ENCODE data around the gene PKD2. TPM values are rescaled to one million over a fixed set of nuclear protein-coding genes. Genes with fewer than 3 reads are reported as not detected.
"Not testable (repeated sequence)": the region's sequence is repeated elsewhere in the genome, so short reads cannot be mapped to it uniquely, and the experiment has no call there.

The PKD2 gene
- total RNA-seq, 1 donor from 2014 or later = 33.1 TPM

GRCh38 chr4:88021824-88022223 is 14.4 kb downstream of the PKD2 start:
- Histone ChIP-seq H3K4me1 (peaks cover 36% of the 10 kb centered on the region), H3K27ac (no peak overlapping the region), H3K9me3 (no peaks in the 10 kb centered on the region), H3K36me3 (peaks cover 0 to 19% of the 10 kb centered on the region in 2 donors), H3K27me3 (no peaks in the 10 kb centered on the region), H3K4me3 (no peak overlapping the region)
- no peak for DNase-seq (ENCODE audit: extremely low spot score in 2 of 2)
- intact Hi-C loops (cut with DNase I) = no loop called here
- TF ChIP-seq POLR2A (IDR thresholded peaks at IDR 0.05) = no peak
- no peak for TF ChIP-seq POLR2AphosphoS5 (IDR thresholded peaks at IDR 0.05; ENCODE audit: insufficient read depth in 1 of 2, low read depth in 1 of 2)
- no peak for TF ChIP-seq CTCF (IDR thresholded peaks at IDR 0.05)

GRCh38 chr4:88022289-88022688 is 14.9 kb downstream of the PKD2 start:
- intact Hi-C loops (cut with DNase I) = no loop called here
- Histone ChIP-seq H3K36me3 (peaks cover 0 to 19% of the 10 kb centered on the region in 2 donors), H3K4me1 (peaks cover 32% of the 10 kb centered on the region), H3K27me3 (no peaks in the 10 kb centered on the region), H3K4me3 (no peak overlapping the region), H3K27ac (no peak overlapping the region), H3K9me3 (no peaks in the 10 kb centered on the region)
- no peak for DNase-seq (ENCODE audit: extremely low spot score in 2 of 2)
- TF ChIP-seq CTCF (IDR thresholded peaks at IDR 0.05) (no peak), POLR2AphosphoS5 (IDR thresholded peaks at IDR 0.05; ENCODE audit: insufficient read depth in 1 of 2, low read depth in 1 of 2) (no peak), POLR2A (IDR thresholded peaks at IDR 0.05) (no peak)

- H3K9me3 ChIP-seq; intact Hi-C loops (cut with DNase I); H3K4me1 ChIP-seq; H3K27me3 ChIP-seq; H3K4me3 ChIP-seq; H3K27ac ChIP-seq; DNase-seq (ENCODE audit: extremely low spot score in 2 of 2): not testable (repeated sequence)
- peaks cover 0 to 14% of the 10 kb centered on the region in 2 donors for H3K36me3 ChIP-seq
These were observed 18.6 kb downstream of the PKD2 start for GRCh38 chr4:88025868-88026661.

GRCh38 chr4:88027611-88028608 is 20.5 kb downstream of the PKD2 start:
- Histone ChIP-seq H3K27ac (peak overlapping the region; percentile 75), H3K9me3 (no peaks in the 10 kb centered on the region), H3K4me3 (no peak overlapping the region), H3K4me1 (peaks cover 5% of the 10 kb centered on the region), H3K36me3 (peaks cover 0 to 6% of the 10 kb centered on the region in 2 donors), H3K27me3 (no peaks in the 10 kb centered on the region)
- TF ChIP-seq POLR2AphosphoS5 (IDR thresholded peaks at IDR 0.05; ENCODE audit: insufficient read depth in 1 of 2, low read depth in 1 of 2) (no peak), POLR2A (IDR thresholded peaks at IDR 0.05) (no peak), CTCF (IDR thresholded peaks at IDR 0.05) (no peak)
- intact Hi-C loops (cut with DNase I) = no loop called here
- DNase-seq (ENCODE audit: extremely low spot score in 2 of 2) = no peak

GRCh38 chr4:88028946-88029345 is 21.5 kb downstream of the PKD2 start:
- no peaks in the 10 kb centered on the region for H3K9me3 ChIP-seq
- peaks cover 5% of the 10 kb centered on the region for H3K4me1 ChIP-seq
- peaks cover 0 to 6% of the 10 kb centered on the region in 2 donors for H3K36me3 ChIP-seq
- H3K27ac ChIP-seq = peak overlapping the region; percentile 75
- no peak for DNase-seq (ENCODE audit: extremely low spot score in 2 of 2)
- intact Hi-C loops (cut with DNase I) = no loop called here
- H3K4me3 ChIP-seq = no peak overlapping the region
- TF ChIP-seq POLR2AphosphoS5 (IDR thresholded peaks at IDR 0.05; ENCODE audit: insufficient read depth in 1 of 2, low read depth in 1 of 2) (no peak), POLR2A (IDR thresholded peaks at IDR 0.05) (no peak), CTCF (IDR thresholded peaks at IDR 0.05) (no peak)
- no peaks in the 10 kb centered on the region for H3K27me3 ChIP-seq

Data from vagina (tissue), 2 donors.